ENCODE measurements around the gene TMEM163. TPM values are rescaled to one million over a fixed set of nuclear protein-coding genes. Genes with fewer than 3 reads are reported as not detected.

TMEM163 gene
- total and polyA plus RNA-seq, 4 donors: 5.8 to 46.9 (median 29.8) TPM

DNA sequence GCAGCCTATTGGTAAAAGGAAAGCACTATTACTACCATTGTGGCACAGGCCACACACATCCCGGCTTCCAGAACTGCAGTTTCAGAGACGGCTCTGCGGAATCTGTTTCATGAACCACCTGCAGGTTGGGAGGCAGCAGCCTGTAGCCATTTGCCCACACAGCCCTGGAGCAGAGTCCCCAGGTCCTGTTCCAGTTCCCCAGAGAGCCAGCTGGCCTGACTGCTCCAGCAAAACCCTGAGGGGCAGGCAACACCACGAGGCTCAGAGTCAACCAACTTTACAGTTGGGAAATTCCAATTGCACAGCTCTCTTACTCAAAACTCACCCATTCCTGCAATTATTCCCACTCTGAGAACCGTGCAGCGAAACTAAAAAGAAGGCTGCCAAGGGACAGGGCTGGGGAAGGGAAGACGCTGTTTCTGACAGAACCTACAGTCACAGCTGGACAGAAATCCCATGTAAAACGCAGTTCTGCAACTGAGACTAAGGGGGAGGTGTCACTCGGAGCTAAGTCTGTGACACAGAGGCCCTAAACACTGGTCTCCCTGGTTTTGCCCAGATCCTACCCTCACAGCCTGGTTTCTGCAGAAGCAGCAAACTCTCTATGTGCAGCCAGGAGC lies 219.4 kb downstream of the TMEM163 start:
- WGBS, 2 donors: 62 to 85% methylated on average over 9 of the region's 9 CpGs
- Histone ChIP-seq H3K9ac (ENCODE audit: insufficient read depth in 1 of 2, low read length in 2 of 2) (no peak overlapping the region), H3K4me1 (ENCODE audit: control insufficient read depth in 5 of 5, insufficient read depth in 5 of 5, low read length in 5 of 5) (no peaks in the 10 kb centered on the region), H3K9me3 (ENCODE audit: control insufficient read depth in 4 of 4, insufficient read depth in 3 of 4, low read length in 3 of 4) (peaks cover 0 to 2% (median 0%) of the 10 kb centered on the region in 4 donors), H3K27me3 (ENCODE audit: control insufficient read depth in 3 of 3, insufficient read depth in 3 of 3, low read length in 2 of 3) (no peaks in the 10 kb centered on the region), H3K27ac (ENCODE audit: low read depth in 1 of 2, low read length in 1 of 2) (no peak overlapping the region), H3K36me3 (ENCODE audit: control insufficient read depth in 4 of 4, insufficient read depth in 4 of 4, low read length in 4 of 4) (no peaks in the 10 kb centered on the region), H3K4me3 (no peak overlapping the region)
- TF ChIP-seq CTCF (IDR thresholded peaks at IDR 0.05; ENCODE audit: control extremely low read depth, extremely low read depth): no peak
- DNase-seq (no peak), ATAC-seq (ENCODE audit: insufficient read depth, low FRiP score) (no peak)

- Histone ChIP-seq H3K27ac (ENCODE audit: low read depth in 1 of 2, low read length in 1 of 2) (no peak overlapping the region), H3K9me3 (ENCODE audit: control insufficient read depth in 4 of 4, insufficient read depth in 3 of 4, low read length in 3 of 4) (peaks cover 0 to 2% (median 0%) of the 10 kb centered on the region in 4 donors), H3K4me1 (ENCODE audit: control insufficient read depth in 5 of 5, insufficient read depth in 5 of 5, low read length in 5 of 5) (no peaks in the 10 kb centered on the region), H3K9ac (ENCODE audit: insufficient read depth in 1 of 2, low read length in 2 of 2) (no peak overlapping the region), H3K36me3 (ENCODE audit: control insufficient read depth in 4 of 4, insufficient read depth in 4 of 4, low read length in 4 of 4) (no peaks in the 10 kb centered on the region), H3K27me3 (ENCODE audit: control insufficient read depth in 3 of 3, insufficient read depth in 3 of 3, low read length in 2 of 3) (no peaks in the 10 kb centered on the region), H3K4me3 (no peak overlapping the region)
- WGBS, 2 donors: 78 to 94% methylated on average over 7 of the region's 7 CpGs
- TF ChIP-seq CTCF (IDR thresholded peaks at IDR 0.05; ENCODE audit: control extremely low read depth, extremely low read depth): no peak
- ATAC-seq (ENCODE audit: insufficient read depth, low FRiP score): no peak
- no peak for DNase-seq
These were observed 220.1 kb downstream of the TMEM163 start for GRCh38 chr2:134498654-134499053.

DNA sequence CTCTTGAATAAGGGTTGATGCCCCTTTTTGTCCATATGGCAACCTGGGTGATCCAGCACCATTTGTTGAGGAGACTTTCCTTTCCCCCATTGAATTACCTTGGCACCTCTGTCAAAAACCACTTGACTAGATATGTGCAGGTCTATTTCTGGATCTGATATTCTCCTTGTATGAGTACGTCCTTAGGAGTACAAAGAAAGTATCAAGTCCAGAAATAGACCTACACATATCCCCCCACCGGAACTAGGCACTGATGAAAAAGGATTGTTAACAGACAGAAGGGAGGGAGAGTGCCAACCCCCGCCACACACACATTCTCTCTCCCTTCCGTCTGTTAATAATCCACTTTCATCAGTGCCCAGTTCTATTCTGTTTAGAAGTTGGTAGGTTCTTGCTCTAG lies 225.0 kb downstream of the TMEM163 start:
- Histone ChIP-seq H3K4me1 (ENCODE audit: control insufficient read depth in 5 of 5, insufficient read depth in 5 of 5, low read length in 5 of 5) (no peaks in the 10 kb centered on the region), H3K27ac (ENCODE audit: low read depth in 1 of 2, low read length in 1 of 2) (no peak overlapping the region), H3K36me3 (ENCODE audit: control insufficient read depth in 4 of 4, insufficient read depth in 4 of 4, low read length in 4 of 4) (no peaks in the 10 kb centered on the region), H3K27me3 (ENCODE audit: control insufficient read depth in 3 of 3, insufficient read depth in 3 of 3, low read length in 2 of 3) (peaks cover 0 to 5% (median 0%) of the 10 kb centered on the region in 3 donors), H3K9ac (ENCODE audit: insufficient read depth in 1 of 2, low read length in 2 of 2) (no peak overlapping the region), H3K4me3 (no peak overlapping the region), H3K9me3 (ENCODE audit: control insufficient read depth in 4 of 4, insufficient read depth in 3 of 4, low read length in 3 of 4) (peaks cover 0 to 2% (median 0%) of the 10 kb centered on the region in 4 donors)
- DNase-seq (no peak), ATAC-seq (ENCODE audit: insufficient read depth, low FRiP score) (no peak)
- TF ChIP-seq CTCF (IDR thresholded peaks at IDR 0.05; ENCODE audit: control extremely low read depth, extremely low read depth): no peak
- 91 to 95% methylated on average over 4 of the region's 4 CpGs for WGBS, 2 donors
